NCI-H2196 treated with DMSO at 0.1 percent for 48 hours (cell line): Measurements from ENCODE around the gene CORO2A.
"Not testable (repeated sequence)": the region's sequence is repeated elsewhere in the genome, so short reads cannot be mapped to it uniquely, and the experiment has no call there.

Experiments used
- DNase-seq: peaks from one replicate; lab custom pipeline; 2025; ENCODE audit not compliant: unreplicated experiment; lab: John Stamatoyannopoulos, UW

The CORO2A gene

DNA sequence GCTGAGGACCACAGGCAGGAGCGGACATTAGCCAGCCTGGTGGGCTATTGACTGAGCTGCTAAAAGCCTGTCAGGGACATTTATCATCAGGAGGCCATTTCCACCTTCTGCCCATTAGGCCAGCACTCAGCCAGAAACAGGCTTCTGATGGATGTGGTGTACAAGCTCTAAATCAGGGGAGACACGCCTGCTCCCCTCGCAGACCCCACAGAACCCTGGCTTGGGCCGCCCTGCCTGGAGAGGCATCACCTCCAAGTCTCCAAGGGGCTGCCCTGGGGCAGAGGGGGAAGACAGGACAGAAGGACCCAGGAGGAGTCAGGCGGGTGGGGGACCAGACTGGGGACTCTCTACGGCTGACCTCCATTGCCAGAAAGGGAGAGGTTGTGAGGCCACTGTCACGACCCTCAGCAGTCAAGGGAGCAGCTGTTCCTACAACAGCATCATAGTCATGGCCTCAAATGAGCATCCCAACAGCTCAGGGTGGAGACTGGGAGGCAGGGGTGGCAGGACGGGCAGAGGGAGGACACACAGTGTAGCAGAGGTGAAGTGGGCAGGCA, 49.4 kb downstream of the CORO2A start:
- no peak for DNase-seq

DNA sequence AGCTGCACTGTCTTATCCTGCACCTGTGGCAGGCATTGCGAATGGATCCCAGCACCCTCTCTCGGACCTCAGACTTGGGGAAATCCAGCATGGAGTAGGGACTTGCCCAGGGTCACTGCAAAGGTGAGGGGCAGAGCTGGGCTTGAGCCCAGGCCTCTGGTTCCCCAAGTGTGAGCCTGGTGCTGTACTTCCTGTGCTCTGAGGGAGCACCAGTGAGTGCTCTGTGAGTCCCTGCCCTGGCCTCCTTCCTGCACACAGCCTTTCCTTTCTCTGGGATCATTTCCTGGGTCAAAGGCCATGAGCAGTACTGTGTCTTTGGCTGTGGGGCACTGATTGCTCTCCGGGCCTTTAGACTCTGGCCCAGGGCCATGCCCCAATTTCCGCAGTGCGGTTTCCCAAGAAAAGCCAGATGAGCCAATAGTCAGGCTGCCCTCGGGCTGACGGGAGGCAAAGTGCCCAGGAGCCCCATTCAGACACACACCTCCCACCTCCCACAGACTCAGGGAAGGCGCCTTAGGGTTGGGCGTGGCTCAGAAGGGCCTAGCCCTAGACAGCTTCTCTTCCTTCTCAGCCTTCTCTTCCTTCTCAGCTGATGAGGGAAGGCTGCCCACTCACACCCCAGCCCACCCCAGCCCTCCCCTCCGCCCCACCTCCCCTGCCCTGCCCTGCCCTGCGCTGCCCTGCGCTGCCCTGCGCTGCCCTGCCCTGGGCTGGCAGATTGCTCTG, 50.1 kb downstream of the CORO2A start:
- DNase-seq = no peak

DNA sequence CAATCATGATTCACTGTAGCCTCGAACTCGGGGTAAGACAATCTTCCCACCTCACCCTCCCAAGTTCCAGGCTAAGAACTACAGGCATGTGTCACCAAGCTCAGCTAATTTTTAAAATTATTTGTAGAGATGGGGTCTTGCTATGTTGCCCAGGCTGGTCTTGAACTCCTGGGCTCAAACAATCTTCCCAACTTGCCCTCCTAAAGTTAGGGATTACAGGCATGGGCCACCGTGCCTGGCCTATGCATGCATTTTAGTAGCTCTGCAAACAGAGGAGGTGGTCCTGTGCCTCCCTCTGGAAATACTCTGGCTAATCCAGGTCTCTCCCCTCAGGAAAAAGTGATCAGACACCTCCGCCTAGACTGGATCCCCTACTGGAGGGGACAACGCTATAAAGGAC, 51.9 kb downstream of the CORO2A start:
- no peak for DNase-seq

DNA sequence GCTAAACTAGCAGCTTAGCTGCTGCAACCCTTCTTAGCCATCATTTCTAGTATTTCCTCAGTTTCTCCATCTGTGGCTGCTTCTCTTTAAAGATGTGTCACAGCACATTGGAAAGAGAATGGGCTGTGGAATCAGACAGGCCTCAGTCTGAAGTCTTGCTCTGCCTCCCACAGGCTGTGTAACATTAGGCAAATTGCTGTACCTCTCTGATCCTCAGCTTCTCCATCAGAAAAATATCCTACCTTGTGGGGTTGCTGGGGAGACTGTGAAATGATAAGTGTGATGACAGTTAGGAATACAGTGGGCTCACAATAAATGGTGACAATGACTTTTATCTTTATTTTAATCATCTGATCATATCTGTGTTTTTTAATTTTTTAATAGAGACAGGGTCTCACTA, 55.9 kb downstream of the CORO2A start:
- no peak for DNase-seq

- no peak for DNase-seq
Measured at GRCh38 chr9:98135938-98136337, 56.5 kb downstream of the CORO2A start.

DNA sequence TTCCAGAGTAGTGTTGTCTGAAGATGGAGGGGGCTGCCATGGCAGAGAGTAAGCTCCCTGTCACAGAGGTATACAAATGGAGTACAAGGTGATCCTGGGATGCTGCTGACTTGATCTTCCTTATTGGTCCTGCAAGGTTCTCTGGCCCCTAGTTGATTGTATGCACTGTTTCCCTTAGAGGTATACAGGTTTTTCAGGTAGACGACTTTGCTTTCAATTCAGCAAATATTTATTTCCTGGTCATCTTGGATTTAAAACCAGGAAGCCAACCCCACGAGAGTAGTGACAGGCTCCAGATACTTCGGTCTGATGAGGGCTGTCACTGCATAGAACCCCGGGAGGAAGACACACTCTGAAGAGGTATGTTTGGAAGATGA, 56.9 kb downstream of the CORO2A start:
- no peak for DNase-seq

GRCh38 chr9:98134702-98135557, 57.5 kb downstream of the CORO2A start:
- no peak for DNase-seq

DNA sequence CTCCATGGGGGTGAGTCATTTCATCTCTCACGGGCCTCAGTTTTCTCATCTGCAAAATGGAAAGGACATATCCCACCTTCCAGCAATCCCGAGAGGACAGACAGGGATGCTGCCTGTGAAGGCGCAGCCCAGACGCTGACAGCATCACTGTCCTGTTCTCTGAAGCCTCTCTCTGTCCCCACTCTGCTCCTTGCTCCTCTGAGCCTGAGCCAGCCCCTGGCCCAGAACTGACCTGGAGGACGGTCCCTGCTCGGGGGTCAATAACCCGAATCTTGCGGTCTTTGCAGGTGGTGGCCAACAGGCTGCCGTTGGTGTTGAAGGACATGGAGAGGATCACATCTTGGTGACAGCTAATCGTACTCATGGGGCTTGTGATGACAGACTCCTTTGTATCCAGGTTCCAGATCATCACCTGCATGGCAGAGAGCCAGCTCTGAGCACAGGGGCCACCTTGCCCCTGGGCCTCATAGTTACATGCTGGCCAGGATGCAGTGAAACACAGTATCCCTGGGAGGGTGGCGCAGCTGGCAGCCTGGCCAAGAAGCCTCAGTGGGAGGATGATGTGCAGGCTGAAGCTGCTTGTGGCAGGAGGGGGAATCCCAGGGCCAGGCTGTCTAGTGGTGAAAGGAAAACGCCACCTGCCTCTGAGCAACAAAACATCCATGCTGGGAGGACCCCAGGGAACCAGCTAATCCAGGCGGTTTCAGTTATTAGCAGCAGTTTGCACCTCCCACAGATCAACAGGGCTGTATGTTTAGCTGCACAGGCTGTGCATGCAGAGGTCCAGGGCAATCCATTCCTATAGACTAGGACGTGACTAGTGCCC, 59.4 kb downstream of the CORO2A start:
- DNase-seq = peak; percentile 21

DNA sequence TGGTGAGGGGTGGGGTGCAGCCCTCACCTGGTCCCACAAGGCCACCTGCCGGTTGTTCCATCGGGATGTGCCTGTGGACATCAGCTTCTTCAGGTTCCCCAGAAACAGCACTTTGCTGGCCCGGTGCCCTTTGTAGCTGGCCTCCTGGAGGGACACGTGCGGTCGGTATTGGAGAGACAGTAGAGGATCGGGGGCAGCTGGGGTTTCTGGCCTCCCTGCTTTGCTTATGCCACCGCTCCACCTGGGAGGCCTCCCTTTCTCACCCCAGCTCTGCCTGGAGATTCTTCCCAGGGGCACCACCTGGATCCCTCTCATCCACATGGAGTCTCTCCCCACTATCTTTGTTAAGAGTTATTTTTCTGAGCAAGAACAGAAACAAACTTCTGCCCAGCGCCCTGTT, 60.3 kb downstream of the CORO2A start:
- DNase-seq = no peak

DNA sequence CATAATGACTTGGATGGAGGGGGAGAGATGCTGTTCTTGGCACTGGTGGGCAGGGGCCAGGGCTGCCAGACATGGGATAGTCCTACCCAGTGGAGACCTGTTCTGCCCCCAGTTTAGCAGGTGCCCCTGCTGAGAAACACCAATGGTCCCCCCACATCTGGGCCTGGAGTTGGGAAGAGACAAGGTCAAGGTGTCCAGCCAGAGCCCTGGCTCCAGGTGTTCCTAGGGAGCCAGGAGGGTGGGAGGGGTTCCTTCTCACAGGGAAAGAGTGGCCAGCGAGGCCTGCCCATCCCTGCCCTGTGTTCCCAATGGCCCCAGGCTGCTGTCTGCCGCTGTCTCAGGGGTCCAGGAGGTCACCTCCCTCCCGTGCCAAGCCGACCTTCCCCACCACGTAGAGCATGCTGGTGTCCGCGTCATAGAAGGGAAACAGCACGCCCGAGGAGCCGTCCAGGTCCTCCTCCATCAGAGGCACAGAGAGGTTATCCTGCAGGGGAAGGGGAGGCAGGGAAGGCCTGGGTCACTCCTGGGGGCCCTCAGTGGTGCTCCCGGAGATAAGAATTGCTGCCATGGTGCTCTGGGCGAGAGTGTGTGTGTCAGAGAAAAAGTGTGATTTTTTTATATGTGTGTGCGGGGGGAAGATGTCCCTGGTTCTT, 61.7 kb downstream of the CORO2A start:
- no peak for DNase-seq

DNA sequence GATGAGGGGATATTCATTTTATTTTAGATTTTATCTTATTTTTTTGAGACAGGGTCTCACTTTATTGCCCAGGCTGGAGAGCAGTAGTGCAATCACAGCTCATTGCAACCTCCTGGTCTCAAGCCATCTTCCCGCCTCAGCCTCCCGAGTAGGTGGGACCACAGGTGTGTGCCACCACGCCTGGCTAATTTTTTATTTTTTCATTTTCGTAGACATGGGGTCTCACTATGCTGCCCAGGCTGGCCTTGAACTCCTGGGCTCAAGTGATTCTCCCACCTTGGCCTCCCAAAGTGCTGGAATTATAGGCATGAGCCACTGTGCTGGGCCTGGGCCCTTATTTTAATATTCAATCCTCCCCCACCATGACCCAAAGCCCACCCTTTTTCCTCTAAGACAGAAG, 62.4 kb downstream of the CORO2A start:
- DNase-seq = not testable (repeated sequence)

DNA sequence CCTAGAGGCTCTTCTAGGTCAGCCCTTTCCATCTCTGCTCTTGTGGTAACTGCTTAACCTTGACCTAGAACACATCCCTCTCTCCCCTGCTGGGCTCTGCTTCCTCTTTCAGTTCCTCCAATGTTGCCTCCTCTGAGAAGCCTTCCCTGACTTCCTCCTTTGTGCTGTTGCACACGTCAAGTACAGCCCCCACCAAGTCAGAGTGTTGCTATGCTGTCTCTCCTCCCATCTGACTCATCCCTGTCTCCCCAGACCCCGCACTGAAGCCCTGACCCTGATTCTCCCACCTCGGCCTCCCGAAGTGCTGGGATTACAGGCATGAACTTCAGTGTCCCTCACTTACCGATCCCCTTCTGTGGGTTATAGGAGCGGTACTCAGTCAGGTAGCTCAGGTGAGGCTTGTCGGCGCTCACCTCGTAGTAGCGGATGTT, 63.0 kb downstream of the CORO2A start:
- no peak for DNase-seq

DNA sequence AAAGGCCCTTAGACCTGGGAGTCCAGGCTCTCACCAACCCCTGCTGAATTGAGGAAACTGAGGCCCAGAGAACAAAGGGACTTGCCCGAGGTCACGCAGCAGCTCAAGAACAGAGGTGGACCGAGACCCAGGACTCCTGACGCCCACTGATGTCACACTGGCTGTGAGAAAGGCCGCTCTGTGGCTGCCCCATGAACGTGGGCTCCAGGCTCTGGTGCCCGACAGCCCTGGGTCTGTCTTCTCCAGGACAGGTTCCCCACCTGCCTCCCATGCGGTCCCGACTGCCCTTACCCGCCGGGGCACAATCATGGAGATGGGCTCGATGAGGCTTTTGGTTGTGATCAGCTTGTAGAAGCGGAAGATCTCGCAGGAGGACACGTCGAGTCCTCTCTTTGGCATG, 64.1 kb downstream of the CORO2A start:
- no peak for DNase-seq

DNA sequence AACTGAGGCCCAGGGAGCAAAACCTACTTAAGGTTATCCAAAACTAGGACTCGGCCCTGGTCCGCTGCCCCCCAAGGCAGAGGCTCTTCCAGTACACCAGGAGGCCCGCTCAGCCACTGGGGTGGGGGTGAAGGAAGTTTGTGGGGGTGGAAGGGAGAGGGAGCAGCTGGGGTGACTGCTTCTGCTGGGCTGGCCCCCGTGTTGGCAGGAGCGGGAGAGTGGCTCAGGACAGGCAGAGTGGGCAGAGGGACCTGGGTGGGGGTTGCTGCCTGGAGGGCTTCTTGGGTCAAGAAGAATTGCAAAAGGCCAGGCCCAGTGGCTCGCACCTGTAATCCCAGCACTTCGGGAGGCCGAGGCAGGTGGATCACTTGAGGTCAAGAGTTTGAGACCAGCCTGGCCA, 65.2 kb downstream of the CORO2A start:
- DNase-seq = no peak

DNA sequence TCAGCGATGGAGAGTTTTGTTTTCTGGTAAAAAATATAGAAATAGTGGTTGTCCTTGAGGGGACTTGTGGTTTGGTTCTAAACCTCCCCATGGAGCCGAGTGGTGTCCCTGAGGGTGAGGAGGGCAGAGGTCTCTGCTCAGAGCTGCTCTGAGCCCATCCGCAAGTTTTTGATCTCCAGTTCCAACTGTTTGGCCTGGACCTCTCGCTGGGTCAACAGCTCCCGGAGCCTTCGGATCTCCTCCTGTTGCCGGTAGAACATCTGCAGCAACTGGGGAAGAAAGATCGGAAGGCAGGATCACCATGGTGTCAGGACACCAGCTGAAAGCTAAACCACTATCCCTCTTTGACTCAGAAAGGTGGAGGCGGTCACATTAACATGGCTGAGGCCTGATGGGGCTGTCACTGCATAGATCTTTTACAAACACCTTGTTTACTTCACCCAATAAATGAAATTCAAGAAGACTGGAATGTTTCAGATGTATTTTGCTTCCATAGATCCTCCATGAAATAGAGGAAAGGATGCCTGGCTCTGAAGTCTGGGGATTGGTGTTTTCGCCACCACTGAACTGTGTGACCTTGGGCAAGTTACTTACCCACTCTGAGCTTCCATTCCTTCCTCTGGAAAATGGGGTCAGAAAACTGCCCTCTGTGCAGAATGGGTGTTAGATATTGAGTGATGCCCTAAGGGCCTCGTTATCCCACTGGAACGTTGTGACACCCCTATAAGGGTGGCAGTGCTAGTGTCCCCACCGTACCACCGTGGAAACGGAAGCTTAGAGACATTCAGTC, 67.6 kb downstream of the CORO2A start:
- DNase-seq = no peak

DNA sequence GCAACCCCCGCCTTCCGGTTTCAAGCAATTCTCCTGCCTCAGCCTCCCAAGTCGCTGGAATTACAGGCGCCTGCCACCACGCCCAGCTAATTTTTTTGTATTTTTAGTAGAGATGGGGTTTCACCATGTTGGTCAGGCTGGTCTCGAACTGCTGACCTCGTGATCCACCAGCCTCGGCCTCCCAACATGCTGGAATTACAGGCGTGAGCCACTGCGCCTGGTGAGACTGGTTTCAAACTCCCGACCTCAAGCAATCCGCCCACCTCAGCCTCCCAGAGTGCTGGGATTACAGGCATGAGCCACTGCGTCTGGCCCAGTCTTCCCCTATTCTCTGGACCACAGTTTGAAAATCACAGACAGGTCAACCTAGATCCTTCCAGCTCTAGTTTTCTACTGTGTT, 68.3 kb downstream of the CORO2A start:
- not testable (repeated sequence) for DNase-seq

GRCh38 chr9:98121058-98121457, 71.4 kb downstream of the CORO2A start:
- peak; percentile 67 for DNase-seq

DNA sequence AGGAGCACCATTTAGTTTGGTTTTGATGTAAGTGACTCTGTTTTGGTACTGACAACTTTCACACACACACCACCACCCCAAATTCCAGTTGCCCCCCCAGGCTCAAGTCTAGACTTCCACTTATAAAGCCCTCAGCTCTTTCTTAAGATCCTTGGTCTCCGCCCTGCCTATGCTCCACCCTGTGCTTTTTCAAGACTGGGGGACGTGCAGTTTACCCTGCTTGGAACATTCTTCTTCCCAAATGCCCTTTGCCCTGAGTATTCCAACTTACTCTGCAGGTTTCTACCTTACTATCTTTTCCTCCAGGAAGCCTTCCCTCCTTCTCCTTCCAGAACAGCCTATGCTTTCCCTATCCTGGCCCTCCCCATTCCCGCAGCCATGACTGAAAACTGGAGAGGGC, 72.0 kb downstream of the CORO2A start:
- no peak for DNase-seq

GRCh38 chr9:98118640-98119601, 73.5 kb downstream of the CORO2A start, which contains the start of gene TRIM14:
Gene TRIM14 (minus strand): TSS chr9:98119222. CDS start chr9:98119188, 34 bp downstream.
- peak; percentile 18 for DNase-seq
